Suppressor macrophage (primary cell): ENCODE measurements around the gene AK2.
"Not testable (repeated sequence)": the region's sequence is repeated elsewhere in the genome, so short reads cannot be mapped to it uniquely, and the experiment has no call there.

ENCODE experiments used
- DNase-seq, 4 experiments: peaks; one replicate each; pipeline ENCODE4 v3.0.0-alpha.2; 2020 to 2022

The AK2 gene

DNA sequence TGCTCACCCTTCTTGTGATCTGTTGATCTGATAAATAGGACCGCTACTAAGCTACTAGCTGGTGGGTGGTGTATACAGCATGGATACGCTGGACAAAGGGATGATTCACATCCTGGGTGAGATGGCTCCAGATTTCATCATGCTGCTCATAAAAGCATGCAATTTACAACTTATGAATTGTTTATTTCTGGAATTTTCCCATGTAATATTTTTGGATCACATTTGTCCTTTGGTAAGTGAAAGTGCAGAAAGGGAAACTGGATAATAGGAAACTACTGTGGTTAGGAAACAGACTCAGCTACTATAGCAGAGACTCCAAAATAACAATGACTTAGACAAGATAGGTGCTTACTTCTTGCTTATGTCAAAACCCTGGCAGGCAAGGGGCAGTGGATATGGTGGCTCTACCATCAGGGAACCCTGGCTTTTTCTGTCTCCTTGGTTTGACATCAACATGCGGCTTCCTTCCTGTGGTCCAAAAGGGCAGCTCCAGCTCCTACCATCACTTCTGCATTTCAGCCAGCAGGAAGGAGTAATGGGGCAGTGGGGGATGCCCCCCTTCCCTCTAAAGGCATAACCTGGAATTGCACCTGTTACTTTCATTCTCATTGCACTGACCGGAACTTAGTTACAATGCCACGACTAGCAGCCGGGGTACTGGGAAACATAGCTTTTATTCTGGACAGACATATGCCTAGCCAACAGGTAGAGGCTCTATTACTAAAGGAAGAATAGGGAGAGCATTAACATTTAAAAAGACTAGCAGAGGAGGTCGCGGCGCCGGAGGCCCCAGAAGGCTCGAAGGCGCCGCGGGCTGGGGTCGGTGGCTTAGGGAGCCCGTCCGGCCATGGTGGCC, 13.8 kb upstream of the AK2 start:
- peak; percentile 70 to 92 (median 76) for DNase-seq

DNA sequence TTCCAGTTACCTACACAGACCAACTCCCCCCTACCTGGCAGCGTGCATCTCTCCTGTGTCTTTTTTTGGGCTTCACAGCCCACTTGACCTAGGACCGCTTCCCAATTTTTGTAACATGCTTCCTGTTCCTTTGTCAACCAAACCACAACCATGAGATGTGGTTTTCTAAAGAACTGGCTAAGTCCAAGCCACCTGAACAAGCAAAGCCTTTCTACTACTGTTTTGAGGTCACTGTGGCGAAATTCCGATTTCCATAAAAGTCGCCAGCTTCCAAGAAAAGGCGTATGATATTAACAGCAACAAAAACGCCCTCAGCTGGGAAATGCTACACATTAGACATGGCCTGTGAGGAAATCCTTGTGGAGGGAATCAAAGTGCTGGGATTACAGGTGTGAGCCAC, 12.7 kb upstream of the AK2 start:
- DNase-seq: peak in 3 of 4 experiments; percentile 15 to 45 (median 32)

DNA sequence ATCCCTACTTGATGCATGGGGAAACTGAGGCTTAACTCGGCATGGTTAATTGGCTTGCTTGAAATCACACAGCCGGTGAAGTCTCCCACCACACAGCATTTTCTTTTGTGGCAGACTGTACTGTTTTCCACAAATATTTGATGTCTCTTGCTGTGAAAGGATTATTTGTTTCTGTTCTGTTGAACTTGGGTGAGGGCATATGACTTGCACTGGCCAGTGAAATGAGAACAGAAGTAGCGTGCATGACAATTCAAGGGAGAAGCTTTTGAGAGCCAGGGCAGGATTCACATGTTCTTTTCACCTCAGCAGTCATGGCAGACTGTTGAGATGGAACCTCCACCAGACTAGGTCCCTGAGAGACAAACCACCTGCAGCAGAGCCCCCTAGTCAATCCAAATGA, 11.7 kb upstream of the AK2 start:
- peak in 1 of 4 experiments; percentile 4 for DNase-seq

DNA sequence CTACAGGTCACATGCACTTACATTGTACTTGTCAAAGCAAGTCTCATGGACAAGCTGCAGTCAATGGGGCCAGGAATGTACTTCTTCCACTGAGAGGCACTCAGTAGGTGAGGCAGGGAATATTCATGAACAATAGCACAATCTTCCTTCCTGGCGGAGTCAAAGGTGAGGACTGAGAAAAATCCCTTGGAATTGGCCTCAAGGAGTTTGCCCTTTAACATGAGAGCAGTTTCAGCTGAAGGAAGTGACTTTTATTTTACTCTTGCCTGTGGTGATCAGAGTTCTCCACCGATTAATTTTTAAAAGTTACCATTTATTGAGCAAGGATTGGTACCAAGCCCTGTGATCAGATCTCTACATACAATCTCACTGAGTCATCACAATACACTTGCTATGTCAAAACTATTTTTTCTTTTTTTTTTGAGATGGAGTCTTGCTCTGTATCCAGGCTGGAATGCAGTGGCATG, 11.2 kb upstream of the AK2 start:
- no peak for DNase-seq

DNA sequence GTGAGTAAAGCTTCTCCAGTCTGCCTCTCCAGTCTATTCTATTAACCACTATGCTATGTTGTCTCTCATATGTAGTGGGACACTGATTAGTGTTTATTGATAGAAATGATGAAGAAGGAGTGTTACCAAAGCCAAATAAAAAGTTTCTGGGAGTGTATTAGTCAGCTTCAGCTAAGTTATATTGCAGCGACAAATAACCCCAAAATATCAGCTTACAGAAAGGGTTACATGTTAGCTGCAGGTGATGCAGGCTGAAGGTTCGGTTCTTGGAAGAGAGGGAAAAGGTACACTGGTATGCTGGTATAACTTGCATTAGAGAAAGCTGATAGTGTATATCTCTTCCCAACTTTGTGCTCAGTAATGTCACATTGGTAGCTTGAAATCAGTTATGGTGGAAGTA, 10.6 kb upstream of the AK2 start:
- DNase-seq: no peak

DNA sequence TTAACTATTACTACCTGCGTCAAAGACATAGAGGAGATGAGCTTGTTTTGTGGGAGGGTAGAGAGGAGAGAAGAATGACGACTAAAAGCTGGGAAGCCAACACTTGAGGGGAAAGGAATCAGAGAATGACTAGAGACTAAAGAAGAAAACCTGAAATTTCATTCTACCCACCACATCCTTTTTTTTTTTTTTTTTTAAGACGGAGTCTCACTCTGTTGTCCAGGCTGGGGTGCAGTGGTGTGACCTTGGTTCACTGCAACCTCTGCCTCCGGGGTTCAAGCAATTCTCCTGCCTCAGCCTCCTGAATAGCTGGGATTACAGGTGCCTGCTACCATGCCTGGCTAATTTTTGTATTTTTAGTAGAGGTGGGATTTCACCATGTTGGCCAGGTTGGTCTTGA, 9.6 kb upstream of the AK2 start:
- not testable (repeated sequence) for DNase-seq

DNA sequence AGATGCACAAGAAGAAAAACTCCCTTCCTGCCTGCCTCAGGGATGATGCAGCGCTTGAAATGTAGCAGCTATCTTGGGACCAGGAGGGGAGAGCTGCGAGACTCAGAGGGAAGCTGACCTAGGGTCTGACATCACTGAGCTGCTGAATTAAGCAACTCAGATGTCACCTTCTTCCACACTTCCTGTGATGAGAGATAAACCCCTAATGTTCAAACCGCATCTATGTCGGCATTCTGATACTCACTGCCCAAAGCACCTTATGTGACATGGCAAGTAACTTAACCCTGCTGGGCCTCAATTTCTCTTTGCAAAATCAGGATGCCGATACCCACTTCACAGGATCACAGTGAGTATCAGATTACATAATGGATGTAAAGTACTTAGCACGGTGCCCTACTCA, 9.1 kb upstream of the AK2 start:
- DNase-seq: peak in 3 of 4 experiments; percentile 47 to 58 (median 52)

DNA sequence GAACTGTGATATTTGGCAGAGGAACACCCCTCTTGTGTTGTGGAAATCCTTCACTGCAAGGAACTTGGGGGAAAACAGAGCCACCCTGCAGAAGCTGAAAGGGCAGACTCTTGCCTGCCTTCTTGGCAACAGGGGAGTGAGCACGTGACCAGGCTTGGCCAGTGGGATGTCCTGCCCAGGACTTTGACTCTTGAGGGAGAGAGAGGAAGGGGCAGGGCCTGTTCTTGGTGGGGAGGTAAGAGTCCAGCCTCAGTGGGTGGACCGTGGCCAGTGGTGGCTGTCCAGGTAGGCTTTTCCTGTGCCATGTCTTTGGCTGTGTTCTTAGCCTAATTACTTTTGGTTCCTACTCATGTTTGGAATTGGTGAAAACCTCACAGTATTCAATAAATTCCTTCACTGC, 8.6 kb upstream of the AK2 start:
- peak in 1 of 4 experiments; percentile 26 for DNase-seq

DNA sequence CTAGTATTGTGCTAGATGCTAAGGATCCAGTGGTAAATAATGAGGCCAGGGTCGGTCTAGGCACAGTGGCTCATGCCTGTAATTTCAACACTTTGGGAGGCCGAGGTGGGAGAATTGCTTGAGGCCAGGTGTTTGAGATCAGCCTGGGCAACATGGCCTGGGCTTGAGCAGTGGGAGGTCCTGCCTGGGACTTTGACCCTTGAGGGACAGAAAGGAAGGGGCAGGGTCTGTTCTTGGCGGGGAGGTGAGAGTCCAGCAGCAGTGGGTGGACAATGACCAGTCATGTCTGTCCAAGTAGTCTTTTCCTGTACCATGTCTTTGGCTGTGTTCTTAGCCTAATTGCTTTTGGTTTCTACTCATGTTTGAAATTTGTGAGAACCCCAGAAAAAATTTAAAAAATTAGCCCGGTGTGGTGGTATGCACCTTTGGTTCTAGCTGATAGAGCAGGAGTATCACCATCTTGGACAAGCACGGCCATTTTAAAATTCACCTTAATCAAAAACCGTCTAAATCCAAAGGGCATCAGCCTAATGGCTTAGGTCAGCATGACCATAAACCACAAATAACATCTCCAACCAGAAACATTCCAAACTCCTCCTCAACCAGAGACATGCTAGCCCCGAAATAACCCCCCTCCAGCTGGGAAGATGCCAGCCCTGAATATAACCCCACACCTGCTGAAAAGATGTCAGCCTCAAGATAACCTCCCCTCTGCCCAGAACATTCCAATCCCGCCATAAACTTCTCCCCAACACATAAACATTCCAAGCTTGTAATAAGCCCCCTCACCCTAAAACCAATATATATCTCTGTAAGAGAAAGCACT, 6.8 kb upstream of the AK2 start:
- no peak for DNase-seq

DNA sequence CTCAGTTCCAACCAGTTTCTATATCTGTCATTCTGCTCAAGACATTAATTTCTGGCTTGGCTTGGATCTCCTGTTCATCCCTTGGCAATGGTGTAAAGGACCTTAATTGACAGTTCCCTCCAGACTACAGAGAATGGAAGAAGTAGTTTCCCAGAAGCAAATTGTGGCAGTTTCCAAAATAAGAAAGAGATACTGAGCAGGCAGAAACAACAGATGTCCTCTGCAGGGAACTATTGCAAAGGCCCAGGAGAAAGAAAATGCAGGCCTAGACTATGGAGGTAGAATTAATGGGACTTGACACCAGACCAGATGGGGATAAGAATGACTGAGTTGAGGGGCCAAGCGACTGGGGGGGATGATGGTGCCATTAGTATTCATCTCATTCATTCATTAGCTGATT, 6.1 kb upstream of the AK2 start:
- DNase-seq: no peak

DNA sequence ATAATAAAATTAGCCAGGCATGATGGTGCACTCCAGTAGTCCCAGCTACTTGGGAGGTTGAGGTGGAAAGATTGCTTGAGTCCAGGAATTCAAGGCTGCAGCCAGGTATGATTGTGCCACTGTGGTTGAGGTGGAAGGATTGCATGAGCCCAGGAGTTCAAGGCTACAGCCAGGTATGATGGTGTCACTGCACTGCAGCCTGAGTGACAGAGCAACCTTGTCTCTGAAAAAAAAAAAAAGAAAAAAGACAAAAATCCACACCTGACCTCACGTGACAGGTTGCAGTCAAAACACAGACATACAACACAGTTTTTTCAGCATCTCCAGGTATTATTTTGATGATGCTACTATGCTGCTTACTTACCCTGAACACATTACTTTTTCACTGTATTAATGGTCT, 4.3 kb upstream of the AK2 start:
- DNase-seq: no peak

DNA sequence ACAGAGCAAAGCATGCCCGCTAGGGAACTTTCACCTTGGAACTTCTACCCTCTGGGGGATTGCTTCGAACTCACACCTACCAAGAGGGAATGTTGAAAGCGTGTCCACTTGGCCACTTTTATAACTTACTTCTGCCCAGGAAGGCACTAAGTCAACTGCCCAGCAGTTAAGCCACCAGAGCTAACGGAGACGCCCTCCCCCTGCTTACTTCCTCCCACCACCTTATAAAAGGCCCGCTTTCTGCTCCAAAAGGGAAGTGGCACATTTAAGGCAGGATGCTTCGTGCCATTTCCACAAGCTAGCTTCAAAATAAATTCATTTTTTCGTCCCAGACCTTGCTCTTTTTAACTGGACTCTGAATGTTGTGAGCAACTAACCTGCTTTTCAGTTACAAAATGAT, 3.2 kb upstream of the AK2 start:
- DNase-seq: peak; percentile 74 to 87 (median 84)

DNA sequence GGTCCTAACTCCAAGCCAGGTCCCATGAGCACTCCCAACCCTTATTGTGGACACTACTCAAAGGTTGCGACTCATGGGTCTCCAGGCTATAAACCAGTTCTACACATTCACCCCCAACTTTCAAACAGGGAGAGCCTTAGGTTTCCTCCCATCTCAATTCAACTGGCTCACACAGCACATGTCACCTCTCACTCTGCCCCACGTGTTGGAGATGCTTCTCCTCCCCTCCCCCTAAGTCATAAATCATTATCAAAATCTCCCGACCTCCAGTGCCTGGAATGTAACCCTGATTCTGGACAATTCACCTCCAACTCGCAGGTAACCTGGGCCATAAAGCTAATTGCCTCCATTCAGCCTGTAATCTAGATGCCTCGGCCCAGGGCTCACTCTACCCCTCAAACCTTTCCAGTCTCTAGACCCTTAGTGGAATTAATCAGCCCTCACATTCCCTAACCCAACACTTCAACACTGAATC, 595 bp downstream of the AK2 start:
- peak in 3 of 4 experiments; percentile 17 to 41 (median 22) for DNase-seq

DNA sequence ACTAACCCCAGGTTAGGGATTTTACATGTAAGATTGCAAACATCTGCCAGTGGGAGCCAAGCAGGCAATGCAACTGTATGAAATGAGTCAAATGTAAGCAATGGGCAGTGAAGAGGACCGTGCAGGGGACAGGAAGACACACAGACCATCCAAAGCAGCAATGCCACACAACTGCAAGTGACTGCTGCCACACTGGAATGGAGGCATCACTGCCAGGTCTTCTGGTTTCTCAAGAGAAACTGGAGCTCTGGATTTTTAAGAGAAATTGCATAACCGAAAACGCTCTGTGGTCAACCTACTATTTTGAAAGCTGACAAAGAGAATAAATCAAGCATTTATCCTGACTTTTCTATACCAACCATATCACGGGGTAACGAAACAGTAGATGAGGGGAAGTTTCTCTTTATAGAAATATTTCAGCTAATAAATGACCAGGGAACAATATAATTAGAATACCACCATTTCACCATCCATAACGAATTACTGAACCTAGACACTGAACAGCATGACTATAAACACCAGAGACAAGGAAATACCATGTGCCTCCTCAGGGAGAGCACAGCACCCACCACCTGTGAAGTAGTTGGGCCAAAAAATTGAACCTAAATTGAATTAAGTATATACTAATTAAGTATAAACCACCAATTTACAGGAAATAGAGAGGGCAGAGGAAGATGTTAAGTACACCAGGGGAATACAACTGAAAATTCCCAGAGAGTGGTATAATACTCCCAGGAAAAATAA, 4.4 kb downstream of the AK2 start:
- peak; percentile 26 to 62 (median 50) for DNase-seq

DNA sequence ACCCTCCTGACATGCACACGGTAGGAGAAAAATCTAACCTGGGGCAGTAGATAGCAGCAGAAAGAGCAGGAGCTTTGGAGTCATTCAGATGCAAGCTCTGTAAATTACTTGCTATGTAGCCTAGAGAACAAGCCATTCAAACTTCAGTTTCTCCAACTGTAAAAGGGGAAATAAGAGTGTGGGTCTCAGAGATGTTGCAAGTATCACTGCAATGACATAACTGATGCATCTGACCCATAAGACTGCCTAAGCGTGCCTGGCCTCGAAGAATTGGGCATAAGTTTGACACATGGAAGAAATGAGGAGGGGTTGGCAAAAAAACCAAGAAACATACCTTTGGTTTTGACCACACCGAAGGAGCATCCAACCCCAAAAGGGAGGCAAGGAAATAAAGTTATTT, 5.2 kb downstream of the AK2 start:
- peak; percentile 45 to 76 (median 61) for DNase-seq

DNA sequence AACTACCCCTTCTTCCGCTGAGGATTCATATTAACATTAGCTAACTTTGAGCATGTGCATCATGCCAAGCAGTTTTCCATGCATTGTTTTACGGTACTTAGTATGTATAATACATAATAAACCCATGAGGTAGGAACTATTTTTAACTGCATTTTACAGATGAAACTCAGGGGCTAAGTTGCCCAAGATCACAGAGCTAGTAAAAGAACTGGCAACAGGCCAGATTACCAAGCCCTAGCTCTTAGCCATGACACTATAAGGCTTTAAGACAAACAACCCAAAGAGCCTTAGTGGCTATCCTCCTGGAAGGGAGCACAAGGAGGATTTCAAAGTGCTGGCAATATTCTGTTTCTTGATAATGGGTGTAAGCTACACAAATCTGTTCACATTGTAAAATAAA, 6.1 kb downstream of the AK2 start:
- DNase-seq: peak; percentile 33 to 65 (median 53)

DNA sequence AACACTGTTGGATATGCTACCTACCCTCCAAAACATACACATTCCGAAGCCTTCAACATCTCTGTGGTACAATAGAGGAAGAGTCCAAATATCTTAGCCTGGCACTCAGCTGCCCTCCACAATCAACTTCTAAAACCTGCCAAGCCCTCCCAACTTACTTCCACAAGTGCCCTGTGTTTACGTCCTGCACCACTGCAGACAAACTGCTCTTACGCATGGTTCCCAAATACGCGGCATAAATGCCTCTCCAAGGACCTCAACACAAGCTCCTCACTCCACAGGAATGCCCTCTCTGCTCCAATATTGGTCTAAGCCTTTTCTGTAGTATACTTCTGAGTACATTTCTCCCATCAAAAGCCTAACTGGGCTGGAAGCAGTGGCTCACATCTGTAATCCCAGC, 6.8 kb downstream of the AK2 start:
- no peak for DNase-seq

DNA sequence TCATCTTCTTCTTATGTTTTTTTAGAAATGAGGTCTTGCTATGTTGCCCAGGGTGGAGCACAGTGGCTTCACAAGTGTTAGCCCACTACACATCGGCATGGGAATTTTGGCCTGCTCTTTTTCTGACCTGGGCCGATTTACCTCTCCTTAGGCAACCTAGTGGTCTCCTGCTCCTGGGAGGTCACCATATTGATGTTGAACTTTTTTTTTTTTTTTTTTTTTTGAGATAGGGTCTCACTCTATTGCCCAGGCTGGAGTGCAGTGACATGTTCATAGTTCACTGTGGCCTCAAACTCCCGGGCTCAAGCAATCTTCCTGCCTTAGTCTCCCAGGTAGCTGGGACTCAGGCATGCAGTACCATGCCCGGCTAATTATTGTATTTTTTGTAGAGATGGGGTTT, 7.5 kb downstream of the AK2 start:
- no peak for DNase-seq

DNA sequence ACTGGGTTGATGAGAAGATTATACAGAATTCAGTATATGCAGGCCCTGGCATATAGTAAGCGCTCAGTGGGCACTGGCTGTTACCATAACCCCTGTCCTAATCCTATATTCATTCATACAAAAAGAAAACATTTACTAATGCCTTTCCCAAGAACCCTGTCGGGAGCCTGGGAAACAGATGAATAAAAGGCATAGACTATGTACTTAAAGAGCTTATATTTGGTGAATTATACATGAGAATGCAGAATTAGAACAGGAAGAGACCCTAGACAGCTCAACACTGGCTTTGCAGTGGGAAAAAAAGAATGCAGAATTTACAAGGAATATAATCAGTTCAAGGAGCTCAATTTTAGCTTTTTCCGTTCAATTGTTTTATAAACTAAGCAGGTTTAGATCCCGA, 10.9 kb downstream of the AK2 start:
- no peak for DNase-seq

DNA sequence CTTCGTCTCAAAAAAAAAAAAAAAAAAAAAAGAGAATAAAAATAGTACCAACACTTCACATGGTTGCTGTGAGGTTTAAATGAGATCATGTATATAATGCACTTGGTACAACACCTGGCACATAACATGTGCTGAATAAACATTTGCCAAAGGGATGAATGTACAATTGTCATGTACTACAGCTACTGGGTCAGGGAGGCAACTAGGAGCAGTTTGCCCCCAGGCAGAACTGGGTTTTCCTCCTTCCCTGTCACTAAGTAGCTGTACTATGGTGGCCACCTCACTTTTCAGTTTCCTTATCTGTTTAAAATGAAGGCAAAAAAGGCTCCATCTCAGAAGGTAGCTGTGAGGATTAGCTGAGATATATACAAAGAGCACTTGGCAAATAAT, 11.5 kb downstream of the AK2 start:
- DNase-seq: no peak

DNA sequence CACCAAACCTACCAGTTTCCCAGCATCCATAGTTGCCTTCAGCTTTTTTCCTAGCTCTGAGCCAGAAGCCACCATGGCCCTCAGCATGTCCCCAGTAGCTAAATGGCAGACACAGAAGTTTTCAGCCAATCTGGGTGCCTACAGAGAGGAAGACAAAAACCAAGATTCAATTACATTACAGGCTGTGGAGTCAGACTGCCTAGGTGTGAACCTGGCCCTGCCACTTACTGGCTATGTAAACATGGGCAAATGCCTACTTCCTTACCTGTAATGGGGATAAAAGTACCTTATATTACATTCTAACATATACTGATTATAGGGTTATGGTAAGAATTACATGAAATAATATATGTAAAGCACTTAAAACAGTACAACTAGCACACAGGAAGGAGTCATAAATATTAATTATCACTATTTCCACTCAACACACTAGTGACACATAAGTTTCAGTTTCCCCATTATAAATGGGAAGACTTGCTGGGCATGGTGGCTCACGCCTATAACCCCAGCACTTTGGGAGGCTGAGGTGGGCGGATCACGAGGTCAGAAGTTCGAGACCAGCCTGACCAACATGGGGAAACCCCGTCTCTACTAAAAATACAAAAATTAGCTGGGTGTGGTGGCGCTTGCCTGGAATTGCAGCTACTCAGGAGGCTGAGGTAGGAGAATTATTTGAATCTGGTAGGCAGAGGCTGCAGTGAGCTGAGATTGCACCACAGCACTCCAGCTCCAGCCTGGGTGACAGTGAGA, 12.1 kb downstream of the AK2 start:
- peak in 3 of 4 experiments; percentile 31 to 47 (median 46) for DNase-seq

DNA sequence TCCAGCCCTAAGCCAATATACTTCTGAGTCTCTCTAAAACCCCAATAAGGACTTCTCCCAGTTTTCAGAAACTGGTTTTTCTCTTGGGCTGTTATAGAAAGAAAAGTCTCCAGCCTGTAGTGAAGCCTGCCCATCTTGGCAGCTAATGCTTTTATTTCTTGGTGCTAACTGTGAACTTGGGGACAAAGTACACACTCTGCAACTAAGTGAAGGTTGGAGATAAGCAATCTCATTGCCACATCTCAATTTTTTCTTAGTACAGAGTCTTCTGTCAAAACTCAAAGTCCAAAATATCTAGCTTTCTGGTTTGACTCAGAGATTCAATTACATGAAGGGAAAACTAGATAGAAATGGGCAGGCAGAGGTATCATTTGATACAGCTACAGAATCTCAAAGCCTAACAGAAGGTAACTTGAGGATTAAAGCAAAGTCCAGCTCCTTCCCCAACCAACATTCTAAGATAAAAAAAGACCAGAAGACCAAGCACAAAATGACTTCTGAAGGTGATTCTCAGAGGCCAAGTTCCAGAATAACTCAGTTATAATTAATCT, 14.0 kb downstream of the AK2 start:
- no peak for DNase-seq
